ENCODE data around the gene POLR3K.

GRCh38 chr16:50769-51591, 2.4 kb downstream of the POLR3K start:
- TF ChIP-seq POLR2A (IDR thresholded peaks at IDR 0.05; ENCODE audit: low read depth, low read length) (no peak), POLR2AphosphoS5 (IDR thresholded peaks at IDR 0.05; ENCODE audit: low read depth, low read length) (no peak), TAF1 (IDR thresholded peaks at IDR 0.05; ENCODE audit: borderline replicate concordance, low read depth, low read length) (no peak)

Measured in GM12892 (cell line).